ENCODE results near the gene KCNK17. TPM values are rescaled to one million over a fixed set of nuclear protein-coding genes. Genes with fewer than 3 reads are reported as not detected.
"Not testable (repeated sequence)": the region's sequence is repeated elsewhere in the genome, so short reads cannot be mapped to it uniquely, and the experiment has no call there.

The KCNK17 gene
- total RNA-seq, 1 experiment from 2014 or later: not detected

DNA sequence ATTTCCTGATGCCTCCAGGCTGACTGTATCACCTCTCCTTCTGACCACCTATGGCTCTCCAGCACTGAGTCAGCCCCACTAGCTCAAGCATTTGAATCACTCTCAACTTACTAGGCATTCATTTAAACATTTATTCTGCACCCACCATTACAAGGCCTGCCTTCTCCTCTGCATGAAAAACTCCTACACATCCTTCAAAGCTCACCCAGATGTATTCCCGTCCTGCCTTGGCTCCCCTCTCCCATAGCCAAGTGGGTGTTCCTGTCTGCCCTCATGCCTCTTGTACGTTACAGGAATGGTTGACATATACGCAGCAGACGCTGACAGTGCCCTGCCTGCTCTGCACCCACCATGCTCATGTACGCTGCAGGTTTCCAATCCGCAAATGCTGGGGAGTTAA, 21.6 kb downstream of the KCNK17 start:
- intact Hi-C loops (cut with micrococcal nuclease): no loop called here
- no peaks in the 10 kb centered on the region for H3K36me3 Mint-ChIP-seq (ENCODE audit: insufficient read depth, unreplicated experiment)
- no peak overlapping the region for H3K4me3 Mint-ChIP-seq (ENCODE audit: unreplicated experiment)
- CTCF ChIA-PET: interaction anchor here (0.6 to 1.5 kb wide), 2 partner anchors 10 to 290 kb away, joined by 3 to 8 read pairs; no protein-coding TSS in a partner anchor
- no peak overlapping the region for H3K27ac Mint-ChIP-seq (ENCODE audit: low read depth, unreplicated experiment)
- peaks cover 12% of the 10 kb centered on the region for H3K27me3 Mint-ChIP-seq (ENCODE audit: insufficient read depth, unreplicated experiment)
- POLR2A ChIA-PET: no interaction called here
- no TSS peak for BruUV-seq (replicated peaks)
- TF ChIP-seq, protein P1, sequence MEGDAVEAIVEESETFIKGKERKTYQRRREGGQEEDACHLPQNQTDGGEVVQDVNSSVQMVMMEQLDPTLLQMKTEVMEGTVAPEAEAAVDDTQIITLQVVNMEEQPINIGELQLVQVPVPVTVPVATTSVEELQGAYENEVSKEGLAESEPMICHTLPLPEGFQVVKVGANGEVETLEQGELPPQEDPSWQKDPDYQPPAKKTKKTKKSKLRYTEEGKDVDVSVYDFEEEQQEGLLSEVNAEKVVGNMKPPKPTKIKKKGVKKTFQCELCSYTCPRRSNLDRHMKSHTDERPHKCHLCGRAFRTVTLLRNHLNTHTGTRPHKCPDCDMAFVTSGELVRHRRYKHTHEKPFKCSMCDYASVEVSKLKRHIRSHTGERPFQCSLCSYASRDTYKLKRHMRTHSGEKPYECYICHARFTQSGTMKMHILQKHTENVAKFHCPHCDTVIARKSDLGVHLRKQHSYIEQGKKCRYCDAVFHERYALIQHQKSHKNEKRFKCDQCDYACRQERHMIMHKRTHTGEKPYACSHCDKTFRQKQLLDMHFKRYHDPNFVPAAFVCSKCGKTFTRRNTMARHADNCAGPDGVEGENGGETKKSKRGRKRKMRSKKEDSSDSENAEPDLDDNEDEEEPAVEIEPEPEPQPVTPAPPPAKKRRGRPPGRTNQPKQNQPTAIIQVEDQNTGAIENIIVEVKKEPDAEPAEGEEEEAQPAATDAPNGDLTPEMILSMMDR (IDR thresholded peaks at IDR 0.05; ENCODE audit: unreplicated experiment): no peak
- no peaks in the 10 kb centered on the region for H3K4me1 Mint-ChIP-seq (ENCODE audit: insufficient read depth, unreplicated experiment)
- H3K9me3 Mint-ChIP-seq (ENCODE audit: unreplicated experiment): no peaks in the 10 kb centered on the region
- DNase-seq (ENCODE audit: unreplicated experiment): no peak

GRCh38 chr6:39289490-39289889, 24.7 kb downstream of the KCNK17 start:
- intact Hi-C loops (cut with micrococcal nuclease): no loop called here
- peaks cover 12% of the 10 kb centered on the region for H3K27me3 Mint-ChIP-seq (ENCODE audit: insufficient read depth, unreplicated experiment)
- ChIA-PET POLR2A (no interaction called here), CTCF (interaction anchor here (1.2 kb wide), 1 partner anchor 13 kb away, joined by 3 read pairs; no protein-coding TSS in a partner anchor)
- H3K36me3 Mint-ChIP-seq (ENCODE audit: insufficient read depth, unreplicated experiment): no peaks in the 10 kb centered on the region
- H3K27ac Mint-ChIP-seq (ENCODE audit: low read depth, unreplicated experiment): no peak overlapping the region
- H3K4me1 Mint-ChIP-seq (ENCODE audit: insufficient read depth, unreplicated experiment): no peaks in the 10 kb centered on the region
- no peak overlapping the region for H3K4me3 Mint-ChIP-seq (ENCODE audit: unreplicated experiment)
- BruUV-seq (replicated peaks): no TSS peak
- no peaks in the 10 kb centered on the region for H3K9me3 Mint-ChIP-seq (ENCODE audit: unreplicated experiment)
- TF ChIP-seq, protein P1 (IDR thresholded peaks at IDR 0.05; ENCODE audit: unreplicated experiment): no peak
- no peak for DNase-seq (ENCODE audit: unreplicated experiment)

- Mint-ChIP-seq H3K9me3 (ENCODE audit: unreplicated experiment) (no peaks in the 10 kb centered on the region), H3K27me3 (ENCODE audit: insufficient read depth, unreplicated experiment) (peaks cover 9% of the 10 kb centered on the region), H3K4me1 (ENCODE audit: insufficient read depth, unreplicated experiment) (no peaks in the 10 kb centered on the region), H3K4me3 (ENCODE audit: unreplicated experiment) (no peak overlapping the region), H3K27ac (ENCODE audit: low read depth, unreplicated experiment) (no peak overlapping the region), H3K36me3 (ENCODE audit: insufficient read depth, unreplicated experiment) (no peaks in the 10 kb centered on the region)
- CTCF ChIA-PET: interaction anchor here (1.1 kb wide), 1 partner anchor 15 kb away, joined by 5 read pairs; no protein-coding TSS in a partner anchor
- intact Hi-C loops (cut with micrococcal nuclease): no loop called here
- DNase-seq (ENCODE audit: unreplicated experiment): no peak
- POLR2A ChIA-PET: no interaction called here
- TF ChIP-seq, protein P1 (IDR thresholded peaks at IDR 0.05; ENCODE audit: unreplicated experiment): no peak
- no TSS peak for BruUV-seq (replicated peaks)
Measured at GRCh38 chr6:39287601-39288000, 26.6 kb downstream of the KCNK17 start.

GRCh38 chr6:39286596-39286995, 27.6 kb downstream of the KCNK17 start:
- H3K4me1 Mint-ChIP-seq (ENCODE audit: insufficient read depth, unreplicated experiment); H3K4me3 Mint-ChIP-seq (ENCODE audit: unreplicated experiment); BruUV-seq (replicated peaks); H3K27me3 Mint-ChIP-seq (ENCODE audit: insufficient read depth, unreplicated experiment); POLR2A ChIA-PET; H3K9me3 Mint-ChIP-seq (ENCODE audit: unreplicated experiment); H3K27ac Mint-ChIP-seq (ENCODE audit: low read depth, unreplicated experiment); H3K36me3 Mint-ChIP-seq (ENCODE audit: insufficient read depth, unreplicated experiment); intact Hi-C loops (cut with micrococcal nuclease); DNase-seq (ENCODE audit: unreplicated experiment): not testable (repeated sequence)
- CTCF ChIA-PET: interaction anchor here (1.1 to 1.2 kb wide), 2 partner anchors 16 to 121 kb away, joined by 4 to 5 read pairs; no protein-coding TSS in a partner anchor

DNA sequence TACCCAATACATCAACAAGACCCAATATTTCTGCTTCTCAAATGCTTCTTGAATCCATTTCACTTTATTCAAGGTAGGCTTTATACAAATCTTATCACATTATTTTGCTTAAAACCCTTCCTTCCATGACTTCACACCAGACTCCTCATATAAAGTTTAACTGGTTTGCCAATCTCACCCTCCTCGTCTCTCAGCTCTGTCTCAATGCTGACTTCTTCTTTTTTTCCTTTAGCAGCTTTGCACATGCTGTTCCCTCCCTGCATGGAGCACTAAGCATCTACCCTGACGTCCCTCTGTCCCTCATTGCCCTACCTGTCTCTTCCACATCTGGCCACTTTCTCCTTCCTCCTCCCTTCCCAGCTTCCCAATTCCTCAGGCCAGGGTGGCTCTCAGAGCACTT, 31.4 kb downstream of the KCNK17 start:
- intact Hi-C loops (cut with micrococcal nuclease): no loop called here
- peaks cover 15% of the 10 kb centered on the region for H3K4me1 Mint-ChIP-seq (ENCODE audit: insufficient read depth, unreplicated experiment)
- CTCF ChIA-PET: interaction anchor here (0.7 to 1.9 kb wide), 4 partner anchors 20 to 116 kb away, joined by 3 to 15 read pairs (median 4); no protein-coding TSS in a partner anchor
- no peaks in the 10 kb centered on the region for H3K9me3 Mint-ChIP-seq (ENCODE audit: unreplicated experiment)
- no peak for DNase-seq (ENCODE audit: unreplicated experiment)
- H3K4me3 Mint-ChIP-seq (ENCODE audit: unreplicated experiment): no peak overlapping the region
- BruUV-seq (replicated peaks): no TSS peak
- POLR2A ChIA-PET: no interaction called here
- H3K36me3 Mint-ChIP-seq (ENCODE audit: insufficient read depth, unreplicated experiment): peaks cover 5% of the 10 kb centered on the region
- no peak overlapping the region for H3K27ac Mint-ChIP-seq (ENCODE audit: low read depth, unreplicated experiment)
- H3K27me3 Mint-ChIP-seq (ENCODE audit: insufficient read depth, unreplicated experiment): no peaks in the 10 kb centered on the region
- TF ChIP-seq, protein P1 (IDR thresholded peaks at IDR 0.05; ENCODE audit: unreplicated experiment): no peak
